ENCODE data around the gene LAMA3. TPM values are rescaled to one million over a fixed set of nuclear protein-coding genes. Genes with fewer than 3 reads are reported as not detected.

Gene LAMA3, protein sequence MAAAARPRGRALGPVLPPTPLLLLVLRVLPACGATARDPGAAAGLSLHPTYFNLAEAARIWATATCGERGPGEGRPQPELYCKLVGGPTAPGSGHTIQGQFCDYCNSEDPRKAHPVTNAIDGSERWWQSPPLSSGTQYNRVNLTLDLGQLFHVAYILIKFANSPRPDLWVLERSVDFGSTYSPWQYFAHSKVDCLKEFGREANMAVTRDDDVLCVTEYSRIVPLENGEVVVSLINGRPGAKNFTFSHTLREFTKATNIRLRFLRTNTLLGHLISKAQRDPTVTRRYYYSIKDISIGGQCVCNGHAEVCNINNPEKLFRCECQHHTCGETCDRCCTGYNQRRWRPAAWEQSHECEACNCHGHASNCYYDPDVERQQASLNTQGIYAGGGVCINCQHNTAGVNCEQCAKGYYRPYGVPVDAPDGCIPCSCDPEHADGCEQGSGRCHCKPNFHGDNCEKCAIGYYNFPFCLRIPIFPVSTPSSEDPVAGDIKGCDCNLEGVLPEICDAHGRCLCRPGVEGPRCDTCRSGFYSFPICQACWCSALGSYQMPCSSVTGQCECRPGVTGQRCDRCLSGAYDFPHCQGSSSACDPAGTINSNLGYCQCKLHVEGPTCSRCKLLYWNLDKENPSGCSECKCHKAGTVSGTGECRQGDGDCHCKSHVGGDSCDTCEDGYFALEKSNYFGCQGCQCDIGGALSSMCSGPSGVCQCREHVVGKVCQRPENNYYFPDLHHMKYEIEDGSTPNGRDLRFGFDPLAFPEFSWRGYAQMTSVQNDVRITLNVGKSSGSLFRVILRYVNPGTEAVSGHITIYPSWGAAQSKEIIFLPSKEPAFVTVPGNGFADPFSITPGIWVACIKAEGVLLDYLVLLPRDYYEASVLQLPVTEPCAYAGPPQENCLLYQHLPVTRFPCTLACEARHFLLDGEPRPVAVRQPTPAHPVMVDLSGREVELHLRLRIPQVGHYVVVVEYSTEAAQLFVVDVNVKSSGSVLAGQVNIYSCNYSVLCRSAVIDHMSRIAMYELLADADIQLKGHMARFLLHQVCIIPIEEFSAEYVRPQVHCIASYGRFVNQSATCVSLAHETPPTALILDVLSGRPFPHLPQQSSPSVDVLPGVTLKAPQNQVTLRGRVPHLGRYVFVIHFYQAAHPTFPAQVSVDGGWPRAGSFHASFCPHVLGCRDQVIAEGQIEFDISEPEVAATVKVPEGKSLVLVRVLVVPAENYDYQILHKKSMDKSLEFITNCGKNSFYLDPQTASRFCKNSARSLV (N-terminal part only)
- total RNA-seq, result 6.6 TPM

GRCh38 chr18:23689031-23689615 lies at the start of gene LAMA3:
TSS of gene LAMA3 (plus strand) at chr18:23689453. CDS start at chr18:23689684, 231 bp downstream.

DNA sequence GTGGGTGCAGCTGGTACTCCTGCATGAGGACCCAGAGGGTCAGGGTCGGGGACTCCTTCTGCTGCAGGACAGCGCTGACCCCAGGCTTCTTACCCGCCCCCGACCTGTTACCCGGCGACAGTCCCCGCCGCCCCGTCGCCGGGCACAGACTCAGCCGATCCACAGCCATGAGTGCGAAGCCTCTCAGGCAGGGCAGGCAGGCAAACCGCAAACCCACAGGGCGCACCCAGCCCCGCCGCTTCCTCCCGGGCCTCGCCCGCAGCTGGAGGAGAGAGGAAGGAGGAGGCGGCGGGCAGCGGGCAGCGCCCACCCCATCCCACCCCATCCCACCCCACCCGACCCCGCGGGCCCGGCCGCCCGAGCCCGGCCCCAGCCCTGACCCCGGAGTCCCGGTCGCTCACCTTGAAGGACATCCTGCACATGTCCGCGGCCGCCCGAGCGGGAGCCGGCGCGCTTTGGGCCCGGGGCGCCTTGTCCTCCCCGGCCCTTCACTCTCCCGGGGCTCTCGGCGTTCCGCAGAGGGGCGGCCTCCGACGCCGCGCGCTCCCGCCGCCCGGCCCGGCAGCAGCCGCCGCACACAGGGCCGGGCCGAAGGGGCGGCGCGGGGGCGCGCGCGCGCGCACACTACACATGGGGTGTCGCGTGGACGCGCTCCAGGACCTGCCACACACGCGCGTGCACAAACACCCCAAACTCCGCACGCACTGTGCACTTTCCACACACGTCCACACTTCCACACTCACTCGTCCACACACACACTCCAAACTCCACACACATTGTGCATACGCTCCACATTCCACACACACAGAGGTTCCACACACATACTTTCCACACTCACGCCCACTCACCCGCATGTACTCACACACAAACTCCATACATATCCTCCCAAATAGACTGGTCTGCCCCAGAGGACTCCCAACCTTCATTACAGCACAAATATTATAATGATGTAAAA lies 26.7 kb upstream of the LAMA3 start, which contains the start of gene ANKRD29:
Gene ANKRD29 (minus strand): TSS at position 603 of the 955 bp plus-strand sequence. CDS start 181 bp downstream, at position 422.

Other genes with a start within 250 kb of the LAMA3 start
- gene RIOK3, start 236.2 kb upstream of the LAMA3 start, total RNA-seq, result 62.6 TPM
- gene RMC1, start 185.9 kb upstream of the LAMA3 start, total RNA-seq, result 32.6 TPM
- gene NPC1, start 102.9 kb upstream of the LAMA3 start, total RNA-seq, result 56.7 TPM
- 5.3 TPM for gene ANKRD29, start 26.5 kb upstream of the LAMA3 start, total RNA-seq

Measured in parietal lobe (tissue), 1 donor.